Mesothelial cell of epicardium (in vitro differentiated cells): ENCODE data around the gene HECW1. TPM values are rescaled to one million over a fixed set of nuclear protein-coding genes. Genes with fewer than 3 reads are reported as not detected.

Source experiments
- DNase-seq, 2 experiments: peaks; one replicate each; pipeline ENCODE4 v3.0.0; 2021; ENCODE audit warnings: low spot score in 2 of 2; ENCODE audit not compliant: unreplicated experiment in 2 of 2
- H3K27ac Mint-ChIP-seq: 2 replicates; pipeline ENCODE4 v1.8.0; 2021; ENCODE audit warnings: mixed read lengths
- H3K27me3 Mint-ChIP-seq: 2 replicates; pipeline ENCODE4 v1.8.0; 2021; ENCODE audit warnings: low read depth, mixed read lengths
- H3K36me3 Mint-ChIP-seq: 2 replicates; pipeline ENCODE4 v1.8.0; 2021; ENCODE audit warnings: mixed read lengths
- H3K4me1 Mint-ChIP-seq: 2 replicates; pipeline ENCODE4 v1.8.0; 2021; ENCODE audit warnings: mixed read lengths
- H3K4me3 Mint-ChIP-seq: 2 replicates; pipeline ENCODE4 v1.8.0; 2021; ENCODE audit warnings: mild to moderate bottlenecking, moderate library complexity, mixed read lengths
- H3K9me3 Mint-ChIP-seq: 2 replicates; pipeline ENCODE4 v1.8.0; 2021; ENCODE audit warnings: mixed read lengths
- total RNA-seq: library from RNA; stranded (reverse); gene quantifications from 3 replicates; pipeline ENCODE4 v1.2.1, GENCODE V29; 2021
- TF ChIP-seq, protein P1 (sequence below): fragments of 200-600 bp; sonication (generic); IDR thresholded peaks from one replicate; pipeline ENCODE4 v1.5.0; 2021; ENCODE audit warnings: antibody characterized with exemption; ENCODE audit not compliant: unreplicated experiment

Gene HECW1
- total RNA-seq, 1 donor from 2014 or later = 1.4 TPM

DNA sequence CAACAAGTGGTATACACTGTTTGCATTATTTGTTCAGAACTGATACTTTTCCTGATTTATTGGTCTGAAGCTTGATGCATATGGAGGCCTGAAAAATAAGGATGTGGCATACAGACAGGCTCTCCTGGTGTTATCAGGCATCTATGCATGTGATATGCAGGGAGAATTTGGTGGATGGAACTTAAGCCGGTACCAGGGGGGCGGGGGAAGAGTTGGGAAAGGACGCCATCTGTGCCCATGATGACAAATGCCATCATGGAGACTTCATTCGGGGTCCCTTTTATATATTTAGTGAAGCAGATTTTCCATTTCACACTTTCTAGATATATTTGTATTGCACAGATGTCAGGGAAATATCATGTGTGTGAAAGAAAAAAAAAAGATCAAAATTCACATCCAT, 5.4 kb downstream of the HECW1 start:
- peaks cover 69% of the 10 kb centered on the region for H3K27me3 Mint-ChIP-seq
- no peak overlapping the region for H3K27ac Mint-ChIP-seq

DNA sequence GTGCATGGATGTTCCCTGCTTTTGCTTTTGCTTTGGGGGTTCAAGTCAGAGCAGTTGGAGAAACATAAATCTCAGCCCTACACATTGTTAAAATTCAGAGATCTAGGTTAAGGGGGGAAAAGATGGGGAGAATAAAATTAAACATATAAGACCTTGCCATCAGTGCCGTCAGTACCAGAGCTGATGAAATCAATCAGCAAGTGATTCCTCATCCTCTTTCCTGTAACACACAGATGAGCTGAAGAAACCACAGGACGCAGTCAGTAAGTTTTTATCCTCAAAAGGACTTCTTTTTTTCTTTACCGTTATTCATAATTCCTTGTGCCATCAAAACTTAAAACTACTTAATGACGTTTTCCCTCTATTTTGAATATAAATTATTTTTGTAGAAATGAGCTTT, 5.9 kb downstream of the HECW1 start:
- H3K27ac Mint-ChIP-seq = no peak overlapping the region
- DNase-seq = no peak
- H3K27me3 Mint-ChIP-seq = peaks cover 71% of the 10 kb centered on the region
- peaks cover 7% of the 10 kb centered on the region for H3K4me1 Mint-ChIP-seq
- H3K4me3 Mint-ChIP-seq = no peak overlapping the region
- TF ChIP-seq, protein P1, sequence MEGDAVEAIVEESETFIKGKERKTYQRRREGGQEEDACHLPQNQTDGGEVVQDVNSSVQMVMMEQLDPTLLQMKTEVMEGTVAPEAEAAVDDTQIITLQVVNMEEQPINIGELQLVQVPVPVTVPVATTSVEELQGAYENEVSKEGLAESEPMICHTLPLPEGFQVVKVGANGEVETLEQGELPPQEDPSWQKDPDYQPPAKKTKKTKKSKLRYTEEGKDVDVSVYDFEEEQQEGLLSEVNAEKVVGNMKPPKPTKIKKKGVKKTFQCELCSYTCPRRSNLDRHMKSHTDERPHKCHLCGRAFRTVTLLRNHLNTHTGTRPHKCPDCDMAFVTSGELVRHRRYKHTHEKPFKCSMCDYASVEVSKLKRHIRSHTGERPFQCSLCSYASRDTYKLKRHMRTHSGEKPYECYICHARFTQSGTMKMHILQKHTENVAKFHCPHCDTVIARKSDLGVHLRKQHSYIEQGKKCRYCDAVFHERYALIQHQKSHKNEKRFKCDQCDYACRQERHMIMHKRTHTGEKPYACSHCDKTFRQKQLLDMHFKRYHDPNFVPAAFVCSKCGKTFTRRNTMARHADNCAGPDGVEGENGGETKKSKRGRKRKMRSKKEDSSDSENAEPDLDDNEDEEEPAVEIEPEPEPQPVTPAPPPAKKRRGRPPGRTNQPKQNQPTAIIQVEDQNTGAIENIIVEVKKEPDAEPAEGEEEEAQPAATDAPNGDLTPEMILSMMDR = no peak
- H3K9me3 Mint-ChIP-seq = no peaks in the 10 kb centered on the region
- no peaks in the 10 kb centered on the region for H3K36me3 Mint-ChIP-seq

More for the DNA sequence above, 5.4 kb downstream of the HECW1 start:
- peaks cover 8% of the 10 kb centered on the region for H3K4me1 Mint-ChIP-seq
- no peak overlapping the region for H3K4me3 Mint-ChIP-seq
- no peak for DNase-seq
- H3K9me3 Mint-ChIP-seq = no peaks in the 10 kb centered on the region
- no peaks in the 10 kb centered on the region for H3K36me3 Mint-ChIP-seq
- TF ChIP-seq, protein P1 = no peak

DNA sequence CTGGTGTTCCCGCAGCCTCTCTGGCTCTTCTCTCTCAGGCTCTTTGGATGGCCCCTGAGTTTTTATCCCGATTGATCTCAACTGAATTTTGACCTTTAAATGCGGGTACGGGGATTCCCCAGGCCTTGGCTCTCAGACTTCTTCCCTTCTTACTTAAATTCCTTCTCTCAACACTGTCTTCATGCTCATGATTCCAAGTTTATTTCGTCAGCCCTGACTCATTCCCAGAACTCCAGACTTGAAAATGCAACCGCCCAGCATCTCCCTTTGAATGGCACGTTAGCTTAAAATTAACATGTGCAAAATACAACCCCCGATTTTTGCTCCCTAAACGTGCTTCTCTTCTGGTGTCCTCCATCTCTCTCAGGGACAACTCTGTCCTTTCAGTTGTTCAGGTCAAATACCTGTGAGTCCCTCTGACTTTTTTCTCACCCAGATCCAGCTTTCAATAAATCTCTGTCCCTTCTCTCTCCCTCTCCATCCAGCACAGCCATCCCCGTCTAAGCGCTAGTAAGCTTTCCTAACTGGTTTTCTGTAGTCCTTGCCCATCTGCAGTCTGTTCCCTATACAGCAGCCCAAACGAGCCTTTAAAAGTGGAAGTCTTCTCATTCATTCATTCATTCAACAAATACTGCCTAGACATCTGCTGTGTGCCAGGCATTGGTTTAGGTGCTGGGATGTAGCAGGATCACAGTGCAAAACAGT, 7.1 kb downstream of the HECW1 start:
- Mint-ChIP-seq H3K36me3 (no peaks in the 10 kb centered on the region), H3K4me3 (no peak overlapping the region), H3K27ac (no peak overlapping the region)

DNA sequence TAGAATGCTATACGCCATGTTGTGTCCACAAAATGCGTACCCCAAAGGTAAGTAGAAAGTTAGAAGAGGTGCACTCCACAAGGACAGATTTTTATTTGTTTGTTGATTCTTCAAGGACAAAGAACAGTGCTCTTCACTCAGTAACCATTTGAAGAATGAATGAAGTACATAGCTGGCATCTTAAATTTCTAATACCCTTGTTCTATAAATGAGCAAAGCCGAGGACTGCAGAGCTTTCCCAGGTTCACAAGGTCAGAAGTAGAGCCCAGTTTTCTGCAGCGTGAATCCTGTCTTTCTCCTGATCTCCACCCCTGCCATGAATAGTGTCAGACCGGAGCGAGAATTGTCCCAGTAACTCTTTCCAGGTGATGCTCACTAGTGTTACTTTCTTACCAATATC, 9.5 kb downstream of the HECW1 start:
- no peak overlapping the region for H3K4me3 Mint-ChIP-seq
- TF ChIP-seq, protein P1 = no peak
- no peak for DNase-seq
- no peaks in the 10 kb centered on the region for H3K4me1 Mint-ChIP-seq
- H3K36me3 Mint-ChIP-seq = no peaks in the 10 kb centered on the region
- H3K9me3 Mint-ChIP-seq = no peaks in the 10 kb centered on the region
- H3K27ac Mint-ChIP-seq = no peak overlapping the region
- H3K27me3 Mint-ChIP-seq = peaks cover 42% of the 10 kb centered on the region

More for the DNA sequence above, 7.1 kb downstream of the HECW1 start:
- Mint-ChIP-seq H3K27me3 (peaks cover 65% of the 10 kb centered on the region), H3K9me3 (no peaks in the 10 kb centered on the region), H3K4me1 (no peaks in the 10 kb centered on the region)
- DNase-seq = no peak
- TF ChIP-seq, protein P1 = no peak

DNA sequence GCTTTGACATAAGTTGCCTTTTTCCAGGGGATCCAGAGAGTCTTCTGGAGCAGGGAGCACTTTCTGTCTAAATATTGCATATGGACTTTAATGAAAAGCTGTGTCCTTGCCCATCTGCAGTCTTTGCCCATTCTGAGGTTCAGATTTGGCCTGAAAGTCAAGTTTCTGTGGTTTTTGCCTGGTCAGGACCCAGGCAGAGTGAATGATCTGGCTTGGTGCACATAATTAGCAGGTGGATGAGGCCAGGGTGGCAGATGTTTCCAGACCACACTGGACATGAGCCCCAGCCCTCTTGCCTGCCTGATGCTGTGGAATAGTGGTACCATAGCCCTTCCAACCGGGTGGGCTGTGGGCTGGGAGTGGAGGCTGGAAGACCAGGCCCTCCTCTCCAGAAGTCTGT, 11.0 kb downstream of the HECW1 start:
- Mint-ChIP-seq H3K4me3 (no peak overlapping the region), H3K9me3 (no peaks in the 10 kb centered on the region), H3K4me1 (no peaks in the 10 kb centered on the region), H3K27me3 (peaks cover 28% of the 10 kb centered on the region), H3K36me3 (no peaks in the 10 kb centered on the region), H3K27ac (no peak overlapping the region)
- TF ChIP-seq, protein P1 = no peak
- DNase-seq = no peak
